Right ventricle myocardium superior (tissue), 1 donor: ENCODE results near the gene PTPN5. TPM values are rescaled to one million over a fixed set of nuclear protein-coding genes. Genes with fewer than 3 reads are reported as not detected.
"Not testable (repeated sequence)": the region's sequence is repeated elsewhere in the genome, so short reads cannot be mapped to it uniquely, and the experiment has no call there.

Experiments
- ATAC-seq: fragments of 200-7000 bp; cut with Tn5 transposase; one replicate; pipeline ENCODE4 v1.9.1; 2020; ENCODE audit warnings: mild to moderate bottlenecking; ENCODE audit not compliant: poor library complexity
- DNase-seq: peaks from one replicate; pipeline ENCODE4 v3.0.0-alpha.2; 2020
- intact Hi-C: fragments of 100-400 bp; cut with DNase I; formaldehyde crosslinking; loops from one replicate; pipeline ENCODE4 v1.11.2; 2022
- total RNA-seq: library from RNA; stranded (reverse); fragmentation: NEBNext Ultra II Directional; extraction: Animal tissue kit (Norgen Biotek cat#: 25700); gene quantifications from one replicate; pipeline ENCODE4 v1.2.1, GENCODE V29; 2021
- donor health status: DM: no; HTN: yes; CAD: no; lungs with severe emphysema.

Gene PTPN5
- total RNA-seq, 1 donor from 2014 or later: 1.0 TPM

- ATAC-seq (no peak), DNase-seq (no peak)
- intact Hi-C loops: loop anchor here (10.0 kb wide), 1 partner anchor 117 kb away; the partner anchor contains the start of gene UEVLD
These were observed 89.9 kb downstream of the PTPN5 start for GRCh38 chr11:18701614-18702216.

GRCh38 chr11:18700872-18701271 is 90.7 kb downstream of the PTPN5 start:
- ATAC-seq (no peak), DNase-seq (no peak)
- intact Hi-C loops: loop anchor here (10.0 kb wide), 1 partner anchor 116 kb away; the partner anchor contains the start of gene UEVLD

- ATAC-seq (no peak), DNase-seq (no peak)
- intact Hi-C loops: loop anchor here (10.0 kb wide), 1 partner anchor 116 kb away; the partner anchor contains the start of gene UEVLD
These were observed 91.2 kb downstream of the PTPN5 start for GRCh38 chr11:18700375-18700774.

- ATAC-seq (peak; percentile 24), DNase-seq (no peak)
- intact Hi-C loops: loop anchor here (10.0 kb wide), 1 partner anchor 115 kb away; the partner anchor contains the start of gene UEVLD
These were observed 91.7 kb downstream of the PTPN5 start for GRCh38 chr11:18699848-18700261.

GRCh38 chr11:18699269-18699596 is 92.4 kb downstream of the PTPN5 start:
- DNase-seq (no peak), ATAC-seq (no peak)
- intact Hi-C loops: no loop called here

- ATAC-seq (peak; percentile 96), DNase-seq (peak; percentile 97)
- intact Hi-C loops: no loop called here
These were observed 93.0 kb downstream of the PTPN5 start, which contains the start of gene TMEM86A for GRCh38 chr11:18698341-18699268. Gene TMEM86A, plus strand, starts transcription at chr11:18698779. Its CDS starts 108 bp downstream, at chr11:18698887.

- DNase-seq: no peak
- intact Hi-C loops: no loop called here
- ATAC-seq: no peak
These were observed 94.0 kb downstream of the PTPN5 start for GRCh38 chr11:18697576-18697975.

- DNase-seq (no peak), ATAC-seq (no peak)
- intact Hi-C loops: no loop called here
These were observed 94.9 kb downstream of the PTPN5 start for GRCh38 chr11:18696638-18697225.

GRCh38 chr11:18692941-18693760 is 98.4 kb downstream of the PTPN5 start:
- ATAC-seq (no peak), DNase-seq (no peak)
- intact Hi-C loops: no loop called here

GRCh38 chr11:18691467-18692140 is 100.0 kb downstream of the PTPN5 start:
- ATAC-seq, intact Hi-C loops, DNase-seq: not testable (repeated sequence)

GRCh38 chr11:18684267-18684666 is 107.3 kb downstream of the PTPN5 start:
- ATAC-seq: no peak
- no peak for DNase-seq
- intact Hi-C loops: no loop called here

GRCh38 chr11:18682466-18682865 is 109.1 kb downstream of the PTPN5 start:
- DNase-seq (no peak), ATAC-seq (no peak)
- intact Hi-C loops: no loop called here

GRCh38 chr11:18681949-18682348 is 109.6 kb downstream of the PTPN5 start:
- DNase-seq, intact Hi-C loops, ATAC-seq: not testable (repeated sequence)

Other genes with a start within 250 kb of the PTPN5 start
- gene UEVLD, start 203.1 kb downstream of the PTPN5 start, total RNA-seq: 19.3 TPM
- 13.3 TPM for gene MISFA, start 192.0 kb downstream of the PTPN5 start, total RNA-seq
- 8.2 TPM for gene SPTY2D1, start 157.5 kb downstream of the PTPN5 start, total RNA-seq
- 4.3 TPM for gene TMEM86A, start 93.0 kb downstream of the PTPN5 start, total RNA-seq
- 0.86 TPM for gene IGSF22, start 65.6 kb downstream of the PTPN5 start, total RNA-seq
- gene MRGPRX1, start 147.6 kb upstream of the PTPN5 start, total RNA-seq: not detected